HG03432 (cell line): Measurements from ENCODE around the gene MSRB2.
A peak's percentile ranks its signal among the peaks of the same experiment; 100 is the strongest.

ENCODE experiments used
- ATAC-seq: cut with Tn5 transposase; IDR thresholded peaks from one replicate; pipeline ENCODE4 v1.9.1; 2021; ENCODE audit warnings: mild to moderate bottlenecking, moderate library complexity; ENCODE audit not compliant: unreplicated experiment

The MSRB2 gene

GRCh38 chr10:23110722-23111516, 15.5 kb downstream of the MSRB2 start:
- ATAC-seq = no peak

GRCh38 chr10:23111517-23112286, 16.3 kb downstream of the MSRB2 start:
- ATAC-seq = no peak

GRCh38 chr10:23114228-23114850, 19.0 kb downstream of the MSRB2 start:
- ATAC-seq = no peak

- ATAC-seq = no peak
Measured at GRCh38 chr10:23116486-23117205, 21.3 kb downstream of the MSRB2 start.

GRCh38 chr10:23120001-23120934, 24.9 kb downstream of the MSRB2 start:
- no peak for ATAC-seq

- no peak for ATAC-seq
Measured at GRCh38 chr10:23121135-23121534, 25.8 kb downstream of the MSRB2 start.

- no peak for ATAC-seq
Measured at GRCh38 chr10:23136462-23136861, 41.1 kb downstream of the MSRB2 start.

GRCh38 chr10:23139677-23140076, 44.3 kb downstream of the MSRB2 start:
- no peak for ATAC-seq

- no peak for ATAC-seq
Measured at GRCh38 chr10:23141995-23142394, 46.6 kb downstream of the MSRB2 start.

GRCh38 chr10:23146258-23146657, 50.9 kb downstream of the MSRB2 start:
- no peak for ATAC-seq

GRCh38 chr10:23147035-23147434, 51.7 kb downstream of the MSRB2 start:
- no peak for ATAC-seq

- no peak for ATAC-seq
Measured at GRCh38 chr10:23148214-23148613, 52.8 kb downstream of the MSRB2 start.

- ATAC-seq = no peak
Measured at GRCh38 chr10:23150091-23150490, 54.7 kb downstream of the MSRB2 start.

- no peak for ATAC-seq
Measured at GRCh38 chr10:23150610-23151009, 55.2 kb downstream of the MSRB2 start.

- no peak for ATAC-seq
Measured at GRCh38 chr10:23151071-23151470, 55.7 kb downstream of the MSRB2 start.

GRCh38 chr10:23155169-23155568, 59.8 kb downstream of the MSRB2 start:
- ATAC-seq = no peak

- ATAC-seq = no peak
Measured at GRCh38 chr10:23156447-23157150, 61.2 kb downstream of the MSRB2 start.

GRCh38 chr10:23157239-23157681, 61.9 kb downstream of the MSRB2 start:
- peak; percentile 69 for ATAC-seq

GRCh38 chr10:23157691-23158369, 62.5 kb downstream of the MSRB2 start:
- ATAC-seq = peak; percentile 68
